NCI-H1417 treated with DMSO at 0.1 percent for 48 hours (cell line): Measurements from ENCODE around the gene ANO7.

ENCODE experiments used
- DNase-seq: peaks from one replicate; lab custom pipeline; 2025; lab: John Stamatoyannopoulos, UW

ANO7 gene

DNA sequence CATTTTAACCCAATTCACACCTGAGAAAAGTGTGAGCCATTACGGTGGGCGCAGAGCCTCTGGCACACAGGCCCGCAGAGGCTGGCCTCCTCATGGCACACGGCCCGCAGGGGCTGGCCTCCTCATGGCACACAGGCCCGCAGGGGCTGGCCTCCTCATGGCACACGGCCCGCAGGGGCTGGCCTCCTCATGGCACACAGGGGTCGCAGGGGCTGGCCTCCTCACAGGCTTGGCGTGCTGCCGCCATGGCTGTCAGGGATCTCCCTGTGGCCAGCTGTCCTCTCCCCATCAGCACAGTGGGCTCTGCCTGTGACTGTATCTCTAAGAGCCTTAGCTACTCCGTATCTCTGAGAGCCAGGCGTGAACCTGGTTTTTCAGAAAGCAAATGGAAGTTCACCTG is 24.6 kb downstream of the ANO7 start:
- no peak for DNase-seq

GRCh38 chr2:241213567-241213966 is 25.1 kb downstream of the ANO7 start:
- DNase-seq = no peak

- no peak for DNase-seq
Observed at GRCh38 chr2:241214209-241214608, 25.7 kb downstream of the ANO7 start.

GRCh38 chr2:241214766-241215165 is 26.3 kb downstream of the ANO7 start:
- DNase-seq = no peak

DNA sequence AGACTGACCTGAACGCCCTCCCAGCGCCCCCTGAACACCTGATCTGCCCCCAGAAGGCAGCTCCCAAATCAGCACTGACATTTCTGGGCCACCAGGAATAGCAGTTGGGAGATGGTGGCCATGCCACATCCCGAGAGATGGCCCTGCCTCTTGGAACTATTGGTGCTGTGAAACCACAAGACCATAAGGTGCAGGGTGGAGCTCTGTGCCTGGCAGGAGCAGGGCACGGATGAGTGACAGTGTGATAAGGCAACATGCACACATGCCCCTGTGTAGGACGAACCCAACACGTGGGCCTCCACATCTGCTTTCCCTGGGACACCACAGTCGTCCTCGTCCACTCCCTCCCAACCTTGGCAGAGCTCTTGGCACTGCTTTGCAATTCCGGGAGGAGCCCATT is 26.9 kb downstream of the ANO7 start:
- DNase-seq = no peak

GRCh38 chr2:241216211-241216761 is 27.8 kb downstream of the ANO7 start:
- no peak for DNase-seq

- no peak for DNase-seq
Observed at GRCh38 chr2:241217320-241218031, 29.0 kb downstream of the ANO7 start.

- no peak for DNase-seq
Observed at GRCh38 chr2:241218131-241219029, 29.9 kb downstream of the ANO7 start.

GRCh38 chr2:241219030-241219382 is 30.5 kb downstream of the ANO7 start:
- DNase-seq = no peak

DNA sequence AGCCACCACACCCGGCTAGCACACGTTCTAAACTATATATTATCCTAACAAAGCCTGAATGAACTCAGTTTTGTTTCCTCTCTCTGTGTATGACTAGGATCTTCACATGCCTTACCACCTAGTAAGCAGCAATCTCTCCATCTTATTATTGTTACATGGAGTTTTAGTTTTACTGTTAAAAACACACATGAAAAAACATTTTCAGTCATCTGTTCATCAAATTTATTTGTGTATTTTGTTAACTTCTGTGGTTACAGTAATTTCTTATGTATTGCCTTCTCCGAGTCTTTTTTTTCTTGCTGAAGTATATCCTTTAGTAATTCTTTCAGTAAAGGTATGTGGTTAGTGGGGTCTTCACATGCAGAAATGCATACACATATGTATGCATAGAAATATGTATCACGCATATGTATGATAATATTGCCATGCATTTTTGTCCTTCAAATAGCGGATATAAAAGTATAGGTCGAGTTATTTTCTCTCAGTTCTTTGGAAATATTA is 31.4 kb downstream of the ANO7 start:
- DNase-seq = no peak

DNA sequence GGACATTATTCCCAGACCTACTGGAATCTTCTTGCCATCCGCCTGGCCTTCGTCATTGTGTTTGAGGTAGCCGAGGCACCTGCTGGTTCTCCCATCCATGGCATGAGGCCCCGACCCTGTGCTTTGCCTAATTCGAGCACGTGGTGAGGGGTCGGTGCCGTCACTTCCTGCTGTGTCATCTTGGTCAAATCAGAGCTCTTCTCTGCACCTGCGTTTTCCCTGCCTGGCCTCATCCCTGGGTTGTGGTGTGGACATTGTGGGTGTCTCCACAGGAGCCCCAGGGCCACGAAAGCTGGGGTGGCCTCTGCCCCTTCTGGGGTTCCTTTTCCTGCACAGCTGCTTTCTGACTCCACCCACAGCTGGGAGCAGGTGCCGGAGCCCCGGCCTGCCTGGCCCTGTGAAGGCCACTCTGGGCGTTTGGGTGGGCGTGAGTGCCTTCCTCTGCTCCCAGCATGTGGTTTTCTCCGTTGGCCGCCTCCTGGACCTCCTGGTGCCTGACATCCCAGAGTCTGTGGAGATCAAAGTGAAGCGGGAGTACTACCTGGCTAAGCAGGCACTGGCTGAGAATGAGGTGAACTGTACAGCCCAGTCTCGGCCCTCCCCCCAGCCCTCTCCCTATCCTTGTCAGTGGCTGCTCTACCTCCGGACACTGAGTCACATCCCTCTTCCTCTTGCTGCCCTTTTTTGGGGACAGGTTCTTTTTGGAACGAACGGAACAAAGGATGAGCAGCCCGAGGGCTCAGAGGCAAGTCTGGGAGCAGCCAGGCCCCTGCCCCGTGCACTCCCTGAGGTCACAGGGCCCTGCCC is 34.9 kb downstream of the ANO7 start:
- no peak for DNase-seq

- DNase-seq = no peak
Observed at GRCh38 chr2:241224018-241224850, 35.8 kb downstream of the ANO7 start.

- no peak for DNase-seq
Observed at GRCh38 chr2:241224851-241225438, 36.5 kb downstream of the ANO7 start.

- no peak for DNase-seq
Observed at GRCh38 chr2:241225545-241225944, 37.1 kb downstream of the ANO7 start.

GRCh38 chr2:241225983-241226382 is 37.5 kb downstream of the ANO7 start:
- no peak for DNase-seq

DNA sequence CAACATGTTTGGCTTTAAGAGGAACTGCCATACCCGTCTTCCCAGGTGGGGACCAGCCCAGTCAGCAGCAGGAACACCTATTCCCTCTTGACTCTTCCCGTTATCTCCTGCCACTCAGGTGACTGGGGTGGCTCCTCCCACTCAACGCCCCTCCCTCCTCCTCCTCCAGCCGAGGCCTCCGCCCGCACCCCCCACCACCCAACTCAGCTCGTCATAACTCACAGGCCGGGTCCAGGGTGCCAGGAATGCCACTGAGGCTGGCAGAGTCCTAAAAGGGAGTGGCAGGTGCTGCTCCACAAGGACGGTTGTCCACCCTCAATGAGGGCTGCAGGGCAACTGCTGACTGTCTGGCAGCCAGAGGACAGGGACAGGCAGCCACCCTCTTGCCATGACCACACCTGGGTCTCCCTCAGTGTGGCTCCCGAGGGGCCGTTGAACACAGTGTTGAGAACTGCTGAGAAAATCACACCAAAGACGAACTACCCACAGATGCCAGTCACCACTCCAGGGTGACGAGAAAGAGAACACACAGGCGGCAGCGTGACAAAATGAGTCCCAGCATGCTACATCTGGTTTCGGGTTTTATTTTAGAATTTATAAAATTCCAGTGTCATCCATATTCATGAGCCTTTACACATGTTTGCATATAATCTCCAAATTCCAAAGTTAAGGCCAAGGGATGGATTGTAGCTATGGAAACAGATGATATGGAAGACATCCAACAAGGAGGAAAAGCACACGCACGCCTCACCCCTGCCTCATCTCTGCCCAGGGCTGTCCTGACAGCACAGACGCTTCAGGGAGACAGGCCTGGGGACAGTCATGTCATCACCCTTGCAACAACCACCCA is 38.5 kb downstream of the ANO7 start:
- DNase-seq = no peak

DNA sequence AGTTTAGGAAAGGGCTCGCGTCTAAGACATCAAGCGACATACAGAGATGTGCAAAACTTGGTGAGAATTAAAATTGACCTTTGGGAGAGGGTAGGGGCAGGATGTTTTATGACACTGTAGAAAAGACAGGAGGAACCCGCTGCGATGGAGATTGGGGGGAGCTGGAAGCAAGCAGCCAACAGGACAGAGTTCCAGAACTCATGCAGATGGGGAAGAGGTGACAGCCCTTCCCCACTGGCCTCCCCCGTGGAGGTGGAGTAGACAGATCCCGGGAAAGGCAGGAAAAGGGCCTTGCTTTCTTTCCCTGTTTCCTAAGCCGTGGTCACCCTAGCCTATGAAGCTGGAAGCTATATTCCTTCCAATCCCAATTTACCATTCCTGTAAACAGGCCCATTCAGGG is 39.1 kb downstream of the ANO7 start:
- no peak for DNase-seq

- no peak for DNase-seq
Observed at GRCh38 chr2:241228081-241228859, 39.8 kb downstream of the ANO7 start.
